ENCODE measurements around the gene GDPD3. TPM values are rescaled to one million over a fixed set of nuclear protein-coding genes. Genes with fewer than 3 reads are reported as not detected.

The GDPD3 gene
- total and polyA plus RNA-seq, 4 donors: 0.42 to 0.71 (median 0.55) TPM

DNA sequence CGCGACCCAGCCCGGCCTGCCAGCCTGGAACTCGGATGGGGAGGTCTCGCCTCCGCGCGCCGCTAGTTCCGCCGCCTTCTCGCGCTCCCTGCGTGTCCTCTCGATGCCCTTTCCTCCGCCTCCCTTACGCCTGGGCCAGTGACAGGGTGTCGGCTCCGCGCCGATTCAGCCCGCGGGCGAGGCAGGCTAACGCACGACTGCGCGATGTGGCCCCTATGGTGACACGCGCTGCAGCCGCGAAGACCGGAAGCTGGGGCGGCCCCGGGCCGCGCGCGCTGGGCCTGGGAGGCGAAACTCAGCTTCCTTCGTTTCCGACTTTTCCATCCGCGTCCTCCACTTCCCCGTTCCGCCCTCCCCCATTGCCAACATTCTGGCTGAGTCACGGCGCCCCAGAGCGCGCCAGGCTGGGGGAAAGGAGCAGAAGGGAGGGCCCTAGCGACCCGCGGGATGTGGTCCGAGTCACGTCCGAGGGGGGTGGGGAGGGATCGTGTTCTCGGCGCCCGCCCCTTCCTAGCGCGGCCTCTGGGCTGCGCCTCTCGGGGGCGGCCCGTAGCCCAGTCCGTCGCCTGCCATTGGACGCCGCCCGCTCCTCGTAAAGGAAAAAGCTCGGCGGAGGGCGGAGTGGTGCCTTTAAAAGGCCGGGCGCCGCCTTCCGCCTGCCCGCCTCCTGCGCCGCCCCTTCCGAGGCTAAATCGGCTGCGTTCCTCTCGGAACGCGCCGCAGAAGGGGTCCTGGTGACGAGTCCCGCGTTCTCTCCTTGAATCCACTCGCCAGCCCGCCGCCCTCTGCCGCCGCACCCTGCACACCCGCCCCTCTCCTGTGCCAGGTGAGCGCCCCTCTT lies 48.0 kb downstream of the GDPD3 start, which contains the start of gene ALDOA (continued):
- TF ChIP-seq, protein P1, sequence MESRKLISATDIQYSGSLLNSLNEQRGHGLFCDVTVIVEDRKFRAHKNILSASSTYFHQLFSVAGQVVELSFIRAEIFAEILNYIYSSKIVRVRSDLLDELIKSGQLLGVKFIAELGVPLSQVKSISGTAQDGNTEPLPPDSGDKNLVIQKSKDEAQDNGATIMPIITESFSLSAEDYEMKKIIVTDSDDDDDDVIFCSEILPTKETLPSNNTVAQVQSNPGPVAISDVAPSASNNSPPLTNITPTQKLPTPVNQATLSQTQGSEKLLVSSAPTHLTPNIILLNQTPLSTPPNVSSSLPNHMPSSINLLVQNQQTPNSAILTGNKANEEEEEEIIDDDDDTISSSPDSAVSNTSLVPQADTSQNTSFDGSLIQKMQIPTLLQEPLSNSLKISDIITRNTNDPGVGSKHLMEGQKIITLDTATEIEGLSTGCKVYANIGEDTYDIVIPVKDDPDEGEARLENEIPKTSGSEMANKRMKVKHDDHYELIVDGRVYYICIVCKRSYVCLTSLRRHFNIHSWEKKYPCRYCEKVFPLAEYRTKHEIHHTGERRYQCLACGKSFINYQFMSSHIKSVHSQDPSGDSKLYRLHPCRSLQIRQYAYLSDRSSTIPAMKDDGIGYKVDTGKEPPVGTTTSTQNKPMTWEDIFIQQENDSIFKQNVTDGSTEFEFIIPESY (IDR thresholded peaks at IDR 0.05): peak; percentile 81
- TF ChIP-seq GABPA (IDR thresholded peaks at IDR 0.05 in 1 of 2, conservative IDR thresholded peaks at IDR 0.05 in 1 of 2) (peak; percentile 9 to 80), HNF4A (conservative IDR thresholded peaks at IDR 0.05) (peak in 1 of 2 donors; percentile 34), JUND (IDR thresholded peaks at IDR 0.05) (peak; percentile 39 to 78), EGR1 (IDR thresholded peaks at IDR 0.05; ENCODE audit: low read depth in 2 of 2) (peak; percentile 74 to 92), TAF1 (conservative IDR thresholded peaks at IDR 0.05) (peak; percentile 71), SP1 (IDR thresholded peaks at IDR 0.05) (peak; percentile 86), RXRA (IDR thresholded peaks at IDR 0.05) (peak; percentile 72 to 74)

DNA sequence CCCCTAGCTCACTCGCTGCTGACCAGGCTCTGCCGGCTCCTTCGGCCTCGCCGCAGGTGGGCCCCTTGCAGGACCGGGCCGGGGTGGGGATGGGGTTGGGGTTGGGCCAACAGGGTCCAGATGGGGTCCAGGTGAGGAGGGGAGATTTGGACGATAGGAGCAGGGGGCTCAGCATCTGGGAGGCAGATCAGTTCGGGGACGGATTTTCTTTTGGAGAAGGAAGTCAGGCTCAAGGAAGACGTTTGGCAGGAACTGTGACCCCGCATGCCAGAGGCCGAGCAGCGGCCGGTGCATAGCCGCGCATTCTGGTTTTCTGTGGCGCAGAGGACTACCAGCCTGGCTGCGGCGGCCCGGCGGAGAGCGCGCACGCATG lies 48.6 kb downstream of the GDPD3 start:
- TF ChIP-seq FOXA2 (IDR thresholded peaks at IDR 0.05) (no peak), TAF1 (conservative IDR thresholded peaks at IDR 0.05) (no peak), NR2F2 (IDR thresholded peaks at IDR 0.05) (no peak), GABPA (IDR thresholded peaks at IDR 0.05 in 1 of 2, conservative IDR thresholded peaks at IDR 0.05 in 1 of 2) (no peak), EGR1 (IDR thresholded peaks at IDR 0.05; ENCODE audit: low read depth in 2 of 2) (no peak), FOXA1 (IDR thresholded peaks at IDR 0.05) (no peak), HNF4G (IDR thresholded peaks at IDR 0.05) (no peak), JUND (IDR thresholded peaks at IDR 0.05) (no peak), RAD21 (IDR thresholded peaks at IDR 0.05) (no peak), RXRA (IDR thresholded peaks at IDR 0.05) (no peak), SP1 (IDR thresholded peaks at IDR 0.05) (no peak), HNF4A (conservative IDR thresholded peaks at IDR 0.05) (no peak), YY1 (IDR thresholded peaks at IDR 0.05) (no peak)
- TF ChIP-seq, protein P2, sequence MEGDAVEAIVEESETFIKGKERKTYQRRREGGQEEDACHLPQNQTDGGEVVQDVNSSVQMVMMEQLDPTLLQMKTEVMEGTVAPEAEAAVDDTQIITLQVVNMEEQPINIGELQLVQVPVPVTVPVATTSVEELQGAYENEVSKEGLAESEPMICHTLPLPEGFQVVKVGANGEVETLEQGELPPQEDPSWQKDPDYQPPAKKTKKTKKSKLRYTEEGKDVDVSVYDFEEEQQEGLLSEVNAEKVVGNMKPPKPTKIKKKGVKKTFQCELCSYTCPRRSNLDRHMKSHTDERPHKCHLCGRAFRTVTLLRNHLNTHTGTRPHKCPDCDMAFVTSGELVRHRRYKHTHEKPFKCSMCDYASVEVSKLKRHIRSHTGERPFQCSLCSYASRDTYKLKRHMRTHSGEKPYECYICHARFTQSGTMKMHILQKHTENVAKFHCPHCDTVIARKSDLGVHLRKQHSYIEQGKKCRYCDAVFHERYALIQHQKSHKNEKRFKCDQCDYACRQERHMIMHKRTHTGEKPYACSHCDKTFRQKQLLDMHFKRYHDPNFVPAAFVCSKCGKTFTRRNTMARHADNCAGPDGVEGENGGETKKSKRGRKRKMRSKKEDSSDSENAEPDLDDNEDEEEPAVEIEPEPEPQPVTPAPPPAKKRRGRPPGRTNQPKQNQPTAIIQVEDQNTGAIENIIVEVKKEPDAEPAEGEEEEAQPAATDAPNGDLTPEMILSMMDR (IDR thresholded peaks at IDR 0.05; ENCODE audit: low read depth, low read length, missing input control): no peak
- TF ChIP-seq, protein P1 (IDR thresholded peaks at IDR 0.05): no peak
- TF ChIP-seq, protein P3, sequence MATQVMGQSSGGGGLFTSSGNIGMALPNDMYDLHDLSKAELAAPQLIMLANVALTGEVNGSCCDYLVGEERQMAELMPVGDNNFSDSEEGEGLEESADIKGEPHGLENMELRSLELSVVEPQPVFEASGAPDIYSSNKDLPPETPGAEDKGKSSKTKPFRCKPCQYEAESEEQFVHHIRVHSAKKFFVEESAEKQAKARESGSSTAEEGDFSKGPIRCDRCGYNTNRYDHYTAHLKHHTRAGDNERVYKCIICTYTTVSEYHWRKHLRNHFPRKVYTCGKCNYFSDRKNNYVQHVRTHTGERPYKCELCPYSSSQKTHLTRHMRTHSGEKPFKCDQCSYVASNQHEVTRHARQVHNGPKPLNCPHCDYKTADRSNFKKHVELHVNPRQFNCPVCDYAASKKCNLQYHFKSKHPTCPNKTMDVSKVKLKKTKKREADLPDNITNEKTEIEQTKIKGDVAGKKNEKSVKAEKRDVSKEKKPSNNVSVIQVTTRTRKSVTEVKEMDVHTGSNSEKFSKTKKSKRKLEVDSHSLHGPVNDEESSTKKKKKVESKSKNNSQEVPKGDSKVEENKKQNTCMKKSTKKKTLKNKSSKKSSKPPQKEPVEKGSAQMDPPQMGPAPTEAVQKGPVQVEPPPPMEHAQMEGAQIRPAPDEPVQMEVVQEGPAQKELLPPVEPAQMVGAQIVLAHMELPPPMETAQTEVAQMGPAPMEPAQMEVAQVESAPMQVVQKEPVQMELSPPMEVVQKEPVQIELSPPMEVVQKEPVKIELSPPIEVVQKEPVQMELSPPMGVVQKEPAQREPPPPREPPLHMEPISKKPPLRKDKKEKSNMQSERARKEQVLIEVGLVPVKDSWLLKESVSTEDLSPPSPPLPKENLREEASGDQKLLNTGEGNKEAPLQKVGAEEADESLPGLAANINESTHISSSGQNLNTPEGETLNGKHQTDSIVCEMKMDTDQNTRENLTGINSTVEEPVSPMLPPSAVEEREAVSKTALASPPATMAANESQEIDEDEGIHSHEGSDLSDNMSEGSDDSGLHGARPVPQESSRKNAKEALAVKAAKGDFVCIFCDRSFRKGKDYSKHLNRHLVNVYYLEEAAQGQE (IDR thresholded peaks at IDR 0.05): no peak
- TF ChIP-seq, protein P4, sequence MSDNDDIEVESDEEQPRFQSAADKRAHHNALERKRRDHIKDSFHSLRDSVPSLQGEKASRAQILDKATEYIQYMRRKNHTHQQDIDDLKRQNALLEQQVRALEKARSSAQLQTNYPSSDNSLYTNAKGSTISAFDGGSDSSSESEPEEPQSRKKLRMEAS (IDR thresholded peaks at IDR 0.05): no peak
- TF ChIP-seq, protein P5, sequence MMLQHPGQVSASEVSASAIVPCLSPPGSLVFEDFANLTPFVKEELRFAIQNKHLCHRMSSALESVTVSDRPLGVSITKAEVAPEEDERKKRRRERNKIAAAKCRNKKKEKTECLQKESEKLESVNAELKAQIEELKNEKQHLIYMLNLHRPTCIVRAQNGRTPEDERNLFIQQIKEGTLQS (IDR thresholded peaks at IDR 0.05): no peak
- WGBS: under 1% methylated on average over 25 of the region's 25 CpGs
- no peaks in the 10 kb centered on the region for H3K9me3 ChIP-seq (ENCODE audit: control insufficient read depth in 4 of 4, low read length in 3 of 4)
- H3K27ac ChIP-seq (ENCODE audit: low read depth in 1 of 2, low read length in 2 of 2): peak overlapping the region; percentile 99 to 100
- peak overlapping the region; percentile 45 to 74 (median 73) for H3K4me3 ChIP-seq (ENCODE audit: low read depth in 1 of 3, low read length in 3 of 3)
- H3K4me1 ChIP-seq (ENCODE audit: control insufficient read depth in 4 of 4, insufficient read depth in 4 of 4, low read length in 3 of 4): peaks cover 0 to 28% (median 14%) of the 10 kb centered on the region in 4 donors
- peak overlapping the region; percentile 96 to 98 for H3K9ac ChIP-seq (ENCODE audit: low read depth in 1 of 2, low read length in 2 of 2)
- DNase-seq (ENCODE audit: low spot score): no peak
- H3K27me3 ChIP-seq (ENCODE audit: control insufficient read depth in 4 of 4, insufficient read depth in 4 of 4, low read length in 3 of 4): no peaks in the 10 kb centered on the region
- H3K36me3 ChIP-seq (ENCODE audit: control insufficient read depth in 4 of 4, insufficient read depth in 3 of 4, low read depth in 1 of 4, low read length in 3 of 4): peaks cover 6 to 21% (median 20%) of the 10 kb centered on the region in 4 donors
